Measurements from ENCODE around the gene LYVE1.

Gene LYVE1

DNA sequence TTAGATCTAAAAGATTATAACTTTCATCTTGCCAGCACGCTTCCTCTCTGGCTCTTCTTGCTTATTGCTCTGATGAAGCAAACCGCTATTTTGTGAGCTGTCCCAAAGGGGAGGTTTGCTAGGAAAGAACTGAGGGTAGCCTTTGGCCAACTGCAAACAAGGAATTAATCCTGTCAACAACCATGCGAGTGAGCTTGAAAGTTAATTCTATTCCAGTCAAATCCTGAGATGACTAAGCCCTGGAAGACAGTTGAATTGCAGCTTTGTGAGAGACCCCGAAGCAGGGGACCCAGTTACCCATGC is 17.2 kb downstream of the LYVE1 start:
- peaks cover 14% of the 10 kb centered on the region for H3K27me3 Mint-ChIP-seq (ENCODE audit: low read depth, poor library complexity)
- no peak for DNase-seq
- H3K27ac Mint-ChIP-seq, result no peak overlapping the region

GRCh38 chr11:10550503-10551289 is 17.8 kb downstream of the LYVE1 start:
- Mint-ChIP-seq H3K4me1 (no peaks in the 10 kb centered on the region), H3K27ac (no peak overlapping the region), H3K36me3 (ENCODE audit: low read depth) (no peaks in the 10 kb centered on the region), H3K4me3 (no peak overlapping the region), H3K27me3 (ENCODE audit: low read depth, poor library complexity) (peaks cover 10% of the 10 kb centered on the region), H3K9me3 (peaks cover 15% of the 10 kb centered on the region)
- DNase-seq, result no peak
- TF ChIP-seq CTCF (IDR thresholded peaks at IDR 0.05), result no peak

More for the DNA sequence above, 17.2 kb downstream of the LYVE1 start:
- no peaks in the 10 kb centered on the region for H3K36me3 Mint-ChIP-seq (ENCODE audit: low read depth)
- TF ChIP-seq CTCF (IDR thresholded peaks at IDR 0.05), result no peak
- no peaks in the 10 kb centered on the region for H3K4me1 Mint-ChIP-seq
- peaks cover 15% of the 10 kb centered on the region for H3K9me3 Mint-ChIP-seq
- H3K4me3 Mint-ChIP-seq, result no peak overlapping the region

- no peak overlapping the region for H3K27ac Mint-ChIP-seq
- H3K9me3 Mint-ChIP-seq, result peaks cover 8% of the 10 kb centered on the region
- H3K36me3 Mint-ChIP-seq (ENCODE audit: low read depth), result no peaks in the 10 kb centered on the region
- H3K4me3 Mint-ChIP-seq, result no peak overlapping the region
- H3K27me3 Mint-ChIP-seq (ENCODE audit: low read depth, poor library complexity), result peaks cover 21% of the 10 kb centered on the region
- TF ChIP-seq CTCF (IDR thresholded peaks at IDR 0.05), result no peak
- peaks cover 19% of the 10 kb centered on the region for H3K4me1 Mint-ChIP-seq
- no peak for DNase-seq
Measured at GRCh38 chr11:10544491-10545465, 23.7 kb downstream of the LYVE1 start.

- TF ChIP-seq CTCF (IDR thresholded peaks at IDR 0.05), result no peak
- H3K27ac Mint-ChIP-seq, result no peak overlapping the region
- no peak for DNase-seq
Measured at GRCh38 chr11:10543782-10544181, 24.7 kb downstream of the LYVE1 start.

GRCh38 chr11:10542776-10543175 is 25.7 kb downstream of the LYVE1 start:
- H3K27ac Mint-ChIP-seq, result no peak overlapping the region
- H3K4me3 Mint-ChIP-seq, result no peak overlapping the region
- H3K9me3 Mint-ChIP-seq, result peaks cover 8% of the 10 kb centered on the region
- H3K27me3 Mint-ChIP-seq (ENCODE audit: low read depth, poor library complexity), result peaks cover 21% of the 10 kb centered on the region
- no peaks in the 10 kb centered on the region for H3K36me3 Mint-ChIP-seq (ENCODE audit: low read depth)
- peaks cover 23% of the 10 kb centered on the region for H3K4me1 Mint-ChIP-seq
- TF ChIP-seq CTCF (IDR thresholded peaks at IDR 0.05), result no peak
- DNase-seq, result no peak

More at GRCh38 chr11:10543782-10544181, 24.7 kb downstream of the LYVE1 start:
- H3K4me3 Mint-ChIP-seq, result no peak overlapping the region
- peaks cover 25% of the 10 kb centered on the region for H3K27me3 Mint-ChIP-seq (ENCODE audit: low read depth, poor library complexity)
- H3K4me1 Mint-ChIP-seq, result peaks cover 23% of the 10 kb centered on the region
- peaks cover 8% of the 10 kb centered on the region for H3K9me3 Mint-ChIP-seq
- no peaks in the 10 kb centered on the region for H3K36me3 Mint-ChIP-seq (ENCODE audit: low read depth)
